ENCODE data around the gene TIE1. TPM values are rescaled to one million over a fixed set of nuclear protein-coding genes. Genes with fewer than 3 reads are reported as not detected.

The TIE1 gene
- total RNA-seq, 4 donors from 2014 or later, result 15.9 to 27.9 (median 20.7) TPM

DNA sequence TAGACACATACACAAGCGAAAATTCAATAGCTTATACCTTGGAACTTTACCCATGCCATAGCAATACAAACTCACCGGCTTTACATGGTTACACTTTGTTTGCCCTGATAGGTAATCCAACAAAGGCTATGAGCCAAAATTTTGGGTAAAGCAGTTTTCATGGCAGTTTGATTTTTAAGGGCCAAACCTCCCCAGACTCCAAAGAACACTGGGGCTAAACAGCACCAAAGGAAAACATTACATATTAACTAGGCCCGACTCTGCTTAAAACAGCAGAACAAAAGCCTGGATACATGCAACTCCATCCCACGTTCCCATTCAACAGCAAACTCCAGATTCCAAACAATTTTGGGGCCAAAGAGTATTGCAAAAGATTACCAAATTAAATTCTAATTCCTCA, 35.4 kb upstream of the TIE1 start:
- H3K4me3 ChIP-seq, result no peak overlapping the region
- in situ Hi-C loops (cut with MboI; ENCODE audit: low sequenced_read_pairs in 4 of 4), result no loop called here
- intact Hi-C loops (cut with DNase I; ENCODE audit: low total_unique reads), result no loop called here
- TF ChIP-seq, protein P1, sequence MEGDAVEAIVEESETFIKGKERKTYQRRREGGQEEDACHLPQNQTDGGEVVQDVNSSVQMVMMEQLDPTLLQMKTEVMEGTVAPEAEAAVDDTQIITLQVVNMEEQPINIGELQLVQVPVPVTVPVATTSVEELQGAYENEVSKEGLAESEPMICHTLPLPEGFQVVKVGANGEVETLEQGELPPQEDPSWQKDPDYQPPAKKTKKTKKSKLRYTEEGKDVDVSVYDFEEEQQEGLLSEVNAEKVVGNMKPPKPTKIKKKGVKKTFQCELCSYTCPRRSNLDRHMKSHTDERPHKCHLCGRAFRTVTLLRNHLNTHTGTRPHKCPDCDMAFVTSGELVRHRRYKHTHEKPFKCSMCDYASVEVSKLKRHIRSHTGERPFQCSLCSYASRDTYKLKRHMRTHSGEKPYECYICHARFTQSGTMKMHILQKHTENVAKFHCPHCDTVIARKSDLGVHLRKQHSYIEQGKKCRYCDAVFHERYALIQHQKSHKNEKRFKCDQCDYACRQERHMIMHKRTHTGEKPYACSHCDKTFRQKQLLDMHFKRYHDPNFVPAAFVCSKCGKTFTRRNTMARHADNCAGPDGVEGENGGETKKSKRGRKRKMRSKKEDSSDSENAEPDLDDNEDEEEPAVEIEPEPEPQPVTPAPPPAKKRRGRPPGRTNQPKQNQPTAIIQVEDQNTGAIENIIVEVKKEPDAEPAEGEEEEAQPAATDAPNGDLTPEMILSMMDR (IDR thresholded peaks at IDR 0.05 in 4 of 5, conservative IDR thresholded peaks at IDR 0.05 in 1 of 5), result no peak
- no peak for TF ChIP-seq POLR2A (IDR thresholded peaks at IDR 0.05)
- DNase-seq (no peak), ATAC-seq (no peak)
- peaks cover 2 to 4% (median 2%) of the 10 kb centered on the region in 3 donors for H3K27me3 ChIP-seq
- no peaks in the 10 kb centered on the region for H3K36me3 ChIP-seq
- H3K4me1 ChIP-seq, result no peaks in the 10 kb centered on the region
- no peaks in the 10 kb centered on the region for H3K9me3 ChIP-seq
- no peak overlapping the region for H3K27ac ChIP-seq

DNA sequence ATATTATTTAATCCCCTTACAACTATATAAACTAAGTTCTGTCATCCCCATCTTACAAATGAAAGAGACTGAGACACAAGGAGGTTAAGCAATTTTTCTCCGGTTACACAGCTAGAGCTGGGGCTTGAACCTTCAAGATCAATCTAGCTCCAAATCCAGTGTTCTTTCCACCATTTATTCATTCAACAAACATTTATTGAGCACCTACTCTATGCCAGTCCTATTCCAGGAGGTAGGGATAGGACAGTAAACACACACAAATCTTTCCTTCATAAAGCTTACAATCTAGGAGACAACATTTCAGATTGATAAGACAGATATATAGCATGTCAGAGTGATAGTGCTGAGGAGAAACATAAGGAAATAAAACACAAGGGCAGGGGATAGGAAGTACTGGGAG, 33.9 kb upstream of the TIE1 start:
- H3K36me3 ChIP-seq, result no peaks in the 10 kb centered on the region
- TF ChIP-seq POLR2A (IDR thresholded peaks at IDR 0.05), result no peak
- TF ChIP-seq, protein P1 (IDR thresholded peaks at IDR 0.05 in 4 of 5, conservative IDR thresholded peaks at IDR 0.05 in 1 of 5), result no peak
- no peak overlapping the region for H3K27ac ChIP-seq
- no peak for ATAC-seq
- in situ Hi-C loops (cut with MboI; ENCODE audit: low sequenced_read_pairs in 4 of 4) (no loop called here), intact Hi-C loops (cut with DNase I; ENCODE audit: low total_unique reads) (no loop called here)
- H3K9me3 ChIP-seq, result no peaks in the 10 kb centered on the region
- peaks cover 8 to 12% (median 11%) of the 10 kb centered on the region in 3 donors for H3K27me3 ChIP-seq
- no peaks in the 10 kb centered on the region for H3K4me1 ChIP-seq
- DNase-seq, result no peak
- no peak overlapping the region for H3K4me3 ChIP-seq

DNA sequence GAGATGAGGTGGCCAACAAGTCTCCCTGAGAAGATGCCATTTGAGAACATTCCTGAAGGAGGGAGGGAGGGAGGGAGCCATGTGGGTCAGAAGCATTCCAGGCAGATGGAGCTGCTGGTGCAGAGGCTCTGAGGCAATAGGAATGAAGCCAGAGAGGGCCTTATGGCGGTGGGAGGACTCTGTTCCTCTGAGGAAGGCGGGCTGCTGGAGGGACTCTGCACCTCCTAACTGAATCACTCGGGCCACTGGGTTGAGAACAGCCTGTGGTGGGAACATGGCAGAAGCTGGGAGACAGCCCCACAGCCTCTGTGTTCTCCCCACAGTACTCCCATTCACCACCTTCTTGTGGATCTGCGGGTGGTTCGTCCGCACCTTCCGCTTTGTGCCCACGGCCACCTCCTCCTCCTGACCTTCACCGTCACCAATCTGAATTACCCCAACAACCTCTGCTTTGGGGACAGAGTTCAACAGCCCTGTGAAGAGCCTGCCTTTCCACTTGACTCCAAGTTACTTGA, 33.4 kb upstream of the TIE1 start:
- H3K36me3 ChIP-seq, result no peaks in the 10 kb centered on the region
- H3K9me3 ChIP-seq, result no peaks in the 10 kb centered on the region
- in situ Hi-C loops (cut with MboI; ENCODE audit: low sequenced_read_pairs in 4 of 4), result no loop called here
- ATAC-seq (no peak), DNase-seq (no peak)
- H3K27ac ChIP-seq, result no peak overlapping the region
- H3K4me3 ChIP-seq, result no peak overlapping the region
- H3K27me3 ChIP-seq, result peaks cover 8 to 16% (median 11%) of the 10 kb centered on the region in 3 donors
- intact Hi-C loops (cut with DNase I; ENCODE audit: low total_unique reads), result no loop called here
- TF ChIP-seq, protein P1 (IDR thresholded peaks at IDR 0.05 in 4 of 5, conservative IDR thresholded peaks at IDR 0.05 in 1 of 5), result no peak
- no peak for TF ChIP-seq POLR2A (IDR thresholded peaks at IDR 0.05)
- no peaks in the 10 kb centered on the region for H3K4me1 ChIP-seq

DNA sequence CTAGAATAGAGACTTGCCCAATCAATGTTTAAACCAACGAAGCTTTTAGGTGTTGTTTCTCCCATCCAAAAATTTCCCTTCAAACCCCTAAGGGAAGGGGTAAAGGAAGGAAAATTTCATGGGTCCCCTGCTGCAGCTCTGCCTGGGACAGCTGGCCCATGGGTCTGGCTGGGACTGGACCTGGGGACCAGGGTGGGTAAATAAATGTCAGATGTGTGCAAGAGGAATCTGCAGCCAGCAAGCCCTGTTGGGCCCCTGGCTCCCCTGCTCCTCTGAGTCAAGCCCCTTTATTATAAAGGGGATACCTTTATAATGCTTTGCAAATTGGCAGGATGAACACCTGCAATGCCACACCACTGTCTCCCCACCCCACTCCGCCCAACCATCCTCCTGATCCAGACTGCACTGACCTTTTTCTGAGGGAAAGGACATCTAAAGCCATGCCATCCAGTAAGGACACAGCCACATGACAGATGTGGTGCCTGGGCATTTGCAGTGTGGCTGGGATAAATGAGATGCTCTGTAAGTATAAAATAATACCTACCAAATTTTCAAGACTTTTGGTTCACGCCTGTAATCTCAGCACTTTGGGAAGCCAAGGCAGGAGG, 32.9 kb upstream of the TIE1 start:
- in situ Hi-C loops (cut with MboI; ENCODE audit: low sequenced_read_pairs in 4 of 4), result no loop called here
- H3K27ac ChIP-seq, result no peak overlapping the region
- no peak overlapping the region for H3K4me3 ChIP-seq
- H3K36me3 ChIP-seq, result no peaks in the 10 kb centered on the region
- H3K9me3 ChIP-seq, result no peaks in the 10 kb centered on the region
- H3K4me1 ChIP-seq, result no peaks in the 10 kb centered on the region
- intact Hi-C loops (cut with DNase I; ENCODE audit: low total_unique reads), result no loop called here
- H3K27me3 ChIP-seq, result peaks cover 8 to 16% (median 11%) of the 10 kb centered on the region in 3 donors
- no peak for ATAC-seq
- TF ChIP-seq POLR2A (IDR thresholded peaks at IDR 0.05), result no peak
- TF ChIP-seq, protein P1 (IDR thresholded peaks at IDR 0.05 in 4 of 5, conservative IDR thresholded peaks at IDR 0.05 in 1 of 5), result no peak
- no peak for DNase-seq
